HCT116 (cell line): ENCODE data around the gene F2RL1. TPM values are rescaled to one million over a fixed set of nuclear protein-coding genes. Genes with fewer than 3 reads are reported as not detected.
A peak's percentile ranks its signal among the peaks of the same experiment; 100 is the strongest.

Source experiments
- ATAC-seq: fragments of 200-7000 bp; cut with Tn5 transposase; 2 replicates; pipeline ENCODE4 v1.9.1; 2020; ENCODE audit warnings: mild to moderate bottlenecking, moderate library complexity
- BruUV-seq: library from RNA; stranded (reverse); fragments of 400-500 nt; replicated peaks from 2 replicates; lab custom pipeline; 2021; lab: Mats Ljungman, UMichigan
- CTCF ChIA-PET: fragments of 300-600 bp; sonication (Branson Sonifier 250); formaldehyde crosslinking; loops from one replicate; lab custom pipeline; 2021; ENCODE audit warnings: antibody characterized with exemption; lab: Charles Lee
- POLR2A ChIA-PET: fragments of 300-600, 350-600 bp; sonication (Branson Sonifier 250); formaldehyde crosslinking; loops from one replicate; lab custom pipeline; 2021; ENCODE audit warnings: antibody characterized with exemption; lab: Charles Lee
- RAD21 ChIA-PET, 2 experiments: fragments of 300-600 bp; sonication (Branson Sonifier 250); formaldehyde crosslinking; loops; one replicate each; lab custom pipeline; 2023; ENCODE audit warnings: low total read pairs in 2 of 2; ENCODE audit not compliant: uncharacterized antibody in 2 of 2, unreplicated experiment in 2 of 2, low non-redundant PET in 1 of 2; lab: Charles Lee
- DNase-seq: peaks from one replicate; pipeline ENCODE4 v3.0.0-alpha.2; 2010; ENCODE audit warnings: low read depth, low spot score
- H2AFZ ChIP-seq: fragments of 200-600 bp; shearing (Covaris generic), sonication (generic); 2 replicates; pipeline ENCODE4 v1.6.1; 2017; ENCODE audit warnings: low read depth, mixed run types, mixed read lengths, antibody characterized with exemption, low read length; ENCODE audit not compliant: poor library complexity, severe bottlenecking
- H3K27ac ChIP-seq: 2 replicates; pipeline ENCODE4 v1.5.1; 2012; ENCODE audit warnings: low read depth, low read length
- H3K27me3 ChIP-seq: fragments of 200-600 bp; sonication (generic); 2 replicates; pipeline ENCODE4 v1.6.1; 2016; ENCODE audit warnings: mixed run types, low read length, mixed read lengths; ENCODE audit not compliant: insufficient read depth
- H3K36me3 ChIP-seq, 2 experiments: fragments of 200-500 bp in 1 of 2; fragments of 200-600 bp in 1 of 2; sonication (Bioruptor generic) in 1 of 2; sonication (generic) in 1 of 2; 2 replicates each; pipeline versions ENCODE4 v1.5.1 to v1.6.1; 2014 to 2016; ENCODE audit warnings: low read length in 2 of 2, inconsistent platforms in 1 of 2, mixed read lengths in 1 of 2, mixed run types in 1 of 2; ENCODE audit not compliant: insufficient read depth in 2 of 2, control insufficient read depth in 1 of 2
- H3K4me1 ChIP-seq, 2 experiments: fragments of 200-600 bp in 1 of 2; sonication (generic) in 1 of 2; 2 replicates each; pipeline versions ENCODE4 v1.5.1 to v1.6.1; 2012 to 2017; ENCODE audit warnings: low read length in 2 of 2, inconsistent platforms in 1 of 2, mild to moderate bottlenecking in 1 of 2, mixed read lengths in 1 of 2, mixed run types in 1 of 2, moderate library complexity in 1 of 2; ENCODE audit not compliant: insufficient read depth in 2 of 2, control insufficient read depth in 1 of 2
- H3K4me2 ChIP-seq: fragments of 200-600 bp; sonication (generic); 2 replicates; pipeline ENCODE4 v1.6.1; 2017; ENCODE audit warnings: mixed run types, low read length, mixed read lengths
- H3K4me3 ChIP-seq, 2 experiments: fragments of 200-600 bp in 1 of 2; sonication (generic) in 1 of 2; replicated peaks in 1 of 2; 2 replicates each; pipeline ENCODE4 v1.5.1; 2011 to 2016; ENCODE audit warnings: low read length in 2 of 2, control low read depth in 1 of 2, low read depth in 1 of 2, mild to moderate bottlenecking in 1 of 2, mixed read lengths in 1 of 2, mixed run types in 1 of 2
- H3K79me2 ChIP-seq: fragments of 200-600 bp; sonication (generic); 2 replicates; pipeline ENCODE4 v1.6.1; 2017; ENCODE audit warnings: mild to moderate bottlenecking, mixed run types, low read length, moderate library complexity, mixed read lengths; ENCODE audit not compliant: insufficient read depth
- H3K9ac ChIP-seq: fragments of 200-600 bp; sonication (generic); 2 replicates; pipeline ENCODE4 v1.6.1; 2016; ENCODE audit warnings: low read length, mixed read lengths
- H3K9me2 ChIP-seq: fragments of 200-600 bp; sonication (generic), shearing (Covaris generic); 2 replicates; pipeline ENCODE4 v1.6.1; 2017; ENCODE audit warnings: mixed run types, mild to moderate bottlenecking, moderate library complexity; ENCODE audit not compliant: insufficient read depth
- H3K9me3 ChIP-seq, 2 experiments: fragments of 200-500 bp in 1 of 2; fragments of 200-600 bp in 1 of 2; sonication (Bioruptor generic) in 1 of 2; sonication (generic) in 1 of 2; 2 replicates each; pipeline ENCODE4 v1.6.1; 2014 to 2017; ENCODE audit warnings: low read length in 2 of 2, mixed read lengths in 2 of 2, inconsistent platforms in 1 of 2, low read depth in 1 of 2, mild to moderate bottlenecking in 1 of 2, mixed run types in 1 of 2, moderate library complexity in 1 of 2; ENCODE audit not compliant: control insufficient read depth in 1 of 2, insufficient read depth in 1 of 2
- H4K20me1 ChIP-seq: fragments of 200-600 bp; sonication (generic), shearing (Covaris generic); 2 replicates; pipeline ENCODE4 v1.6.1; 2017; ENCODE audit warnings: mixed run types, mild to moderate bottlenecking, moderate library complexity; ENCODE audit not compliant: insufficient read depth
- EGR1 ChIP-seq: IDR thresholded peaks from 2 replicates; pipeline ENCODE4 v1.6.1; 2012; ENCODE audit warnings: low read depth
- EZH2phosphoT487 ChIP-seq: fragments of 200-600 bp; IDR thresholded peaks from 2 replicates; pipeline ENCODE4 v1.6.1; 2018; ENCODE audit warnings: antibody characterized with exemption, borderline replicate concordance
- FOSL1 ChIP-seq: IDR thresholded peaks from 2 replicates; pipeline ENCODE4 v1.6.1; 2012; ENCODE audit warnings: low read depth
- JUND ChIP-seq: IDR thresholded peaks from 2 replicates; pipeline ENCODE4 v1.6.1; 2012
- MAX ChIP-seq: IDR thresholded peaks from 2 replicates; pipeline ENCODE4 v1.6.1; 2012
- POLR2A ChIP-seq: IDR thresholded peaks from 2 replicates; pipeline ENCODE4 v1.7.0; 2011; ENCODE audit warnings: borderline replicate concordance; ENCODE audit not compliant: insufficient read depth, insufficient read length; ENCODE audit errors: extremely low read depth
- RAD21 ChIP-seq: IDR thresholded peaks from 2 replicates; pipeline ENCODE4 v1.6.1; 2012; ENCODE audit warnings: low read depth, mild to moderate bottlenecking
- REST ChIP-seq: IDR thresholded peaks from 2 replicates; pipeline ENCODE4 v1.6.1; 2012; ENCODE audit warnings: low read depth
- SRF ChIP-seq: IDR thresholded peaks from 2 replicates; pipeline ENCODE4 v1.6.1; 2012; ENCODE audit warnings: low read depth
- TCF7L2 ChIP-seq: IDR thresholded peaks from 2 replicates; pipeline ENCODE4 v1.7.0; 2011; ENCODE audit warnings: borderline replicate concordance, inconsistent platforms; ENCODE audit not compliant: insufficient read depth, insufficient read length; ENCODE audit errors: extremely low read depth
- intact Hi-C: fragments of 100-400 bp; cut with micrococcal nuclease; formaldehyde crosslinking; loops from 2 replicates; pipeline ENCODE4 v1.10.0; 2022
- total RNA-seq: library from RNA; stranded (reverse); gene quantifications from one replicate; pipeline ENCODE4 v1.2.1, GENCODE V29; 2021; ENCODE audit not compliant: unreplicated experiment
- TF ChIP-seq, protein P1 (sequence below), 3 experiments: fragments of 200-600 bp in 1 of 3; sonication (generic) in 1 of 3; IDR thresholded peaks in 2 of 3; conservative IDR thresholded peaks in 1 of 3; 2 replicates each; pipeline ENCODE4 v1.5.1; 2012 to 2017; ENCODE audit warnings: low read depth in 2 of 3, low read length in 2 of 3, antibody characterized with exemption in 1 of 3, borderline replicate concordance in 1 of 3, control low read depth in 1 of 3, mild to moderate bottlenecking in 1 of 3, mixed read lengths in 1 of 3, mixed run types in 1 of 3, moderate library complexity in 1 of 3; ENCODE audit not compliant: insufficient read depth in 1 of 3

Gene F2RL1
- total RNA-seq, 1 experiment from 2014 or later = 119 TPM

DNA sequence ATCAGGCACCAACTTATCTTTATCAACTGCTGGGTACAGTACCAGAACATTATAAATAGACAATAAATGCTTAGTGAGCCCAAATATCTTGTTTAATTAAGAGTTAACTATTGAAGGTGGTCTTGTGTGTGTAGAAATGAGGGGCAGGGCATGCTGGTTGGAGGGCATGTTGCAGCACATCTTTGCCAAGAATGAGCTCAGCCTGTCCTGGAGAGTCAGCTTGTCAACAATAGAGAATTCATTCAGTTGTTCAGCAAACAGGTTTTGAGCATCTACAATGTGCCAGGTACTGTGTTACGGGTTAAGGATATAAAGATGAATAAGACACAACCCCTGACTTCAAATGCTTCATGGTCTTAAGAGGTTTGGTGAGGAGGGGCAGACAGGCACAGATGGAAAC is 19.2 kb upstream of the F2RL1 start:
- Histone ChIP-seq H3K9ac (no peak overlapping the region), H3K27ac (no peak overlapping the region), H4K20me1 (no peaks in the 10 kb centered on the region), H2AFZ (peak overlapping the region; percentile 68), H3K9me2 (no peaks in the 10 kb centered on the region), H3K4me2 (peak overlapping the region; percentile 2; the same call in 1 of the 2 replicates), H3K36me3 (no peaks in the 10 kb centered on the region), H3K79me2 (no peaks in the 10 kb centered on the region), H3K4me1 (peaks cover 32 to 74% of the 10 kb centered on the region in 2 experiments), H3K9me3 (no peaks in the 10 kb centered on the region), H3K4me3 (no peak overlapping the region), H3K27me3 (no peaks in the 10 kb centered on the region)
- TF ChIP-seq JUND (no peak), EZH2phosphoT487 (no peak), POLR2A (no peak), REST (no peak), SRF (no peak), RAD21 (no peak), MAX (no peak), FOSL1 (no peak), TCF7L2 (no peak), EGR1 (no peak)
- TF ChIP-seq, protein P1, sequence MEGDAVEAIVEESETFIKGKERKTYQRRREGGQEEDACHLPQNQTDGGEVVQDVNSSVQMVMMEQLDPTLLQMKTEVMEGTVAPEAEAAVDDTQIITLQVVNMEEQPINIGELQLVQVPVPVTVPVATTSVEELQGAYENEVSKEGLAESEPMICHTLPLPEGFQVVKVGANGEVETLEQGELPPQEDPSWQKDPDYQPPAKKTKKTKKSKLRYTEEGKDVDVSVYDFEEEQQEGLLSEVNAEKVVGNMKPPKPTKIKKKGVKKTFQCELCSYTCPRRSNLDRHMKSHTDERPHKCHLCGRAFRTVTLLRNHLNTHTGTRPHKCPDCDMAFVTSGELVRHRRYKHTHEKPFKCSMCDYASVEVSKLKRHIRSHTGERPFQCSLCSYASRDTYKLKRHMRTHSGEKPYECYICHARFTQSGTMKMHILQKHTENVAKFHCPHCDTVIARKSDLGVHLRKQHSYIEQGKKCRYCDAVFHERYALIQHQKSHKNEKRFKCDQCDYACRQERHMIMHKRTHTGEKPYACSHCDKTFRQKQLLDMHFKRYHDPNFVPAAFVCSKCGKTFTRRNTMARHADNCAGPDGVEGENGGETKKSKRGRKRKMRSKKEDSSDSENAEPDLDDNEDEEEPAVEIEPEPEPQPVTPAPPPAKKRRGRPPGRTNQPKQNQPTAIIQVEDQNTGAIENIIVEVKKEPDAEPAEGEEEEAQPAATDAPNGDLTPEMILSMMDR (IDR thresholded peaks at IDR 0.05 in 2 of 3, conservative IDR thresholded peaks at IDR 0.05 in 1 of 3; ENCODE audit: borderline replicate concordance in 1 of 3, insufficient read depth in 1 of 3, low read depth in 2 of 3, low read length in 2 of 3) = no peak
- CTCF ChIA-PET = no interaction called here
- ATAC-seq = no peak
- intact Hi-C loops = no loop called here
- no peak for DNase-seq
- RAD21 ChIA-PET = no interaction called here
- POLR2A ChIA-PET = interaction anchor here (1.0 kb wide), 1 partner anchor 19 kb away, joined by 3 read pairs; the partner anchor contains the start of gene F2RL1
- BruUV-seq = no TSS peak
